ENCODE measurements around the gene AMIGO2.
A peak's percentile ranks its signal among the peaks of the same experiment; 100 is the strongest.

The AMIGO2 gene

GRCh38 chr12:47080725-47081502 lies 1.2 kb upstream of the AMIGO2 start (continued):
- TF ChIP-seq ZNF311 (tag by site-specific recombination; IDR thresholded peaks at IDR 0.05; ENCODE audit: borderline replicate concordance) (no peak), ZNF510 (tag by site-specific recombination; IDR thresholded peaks at IDR 0.05; ENCODE audit: insufficient replicate concordance) (no peak), ZNF366 (tag by site-specific recombination; conservative IDR thresholded peaks at IDR 0.05) (peak; percentile 97), ZNF549 (tag by site-specific recombination; IDR thresholded peaks at IDR 0.05) (no peak), TRIM28 (IDR thresholded peaks at IDR 0.05; ENCODE audit: borderline replicate concordance, low read length) (no peak), ZNF19 (tag by site-specific recombination; IDR thresholded peaks at IDR 0.05; ENCODE audit: low read depth) (no peak), GLIS2 (tag by site-specific recombination; IDR thresholded peaks at IDR 0.05) (no peak), ZNF645 (tag by site-specific recombination; IDR thresholded peaks at IDR 0.05) (no peak), ZNF585B (tag by site-specific recombination; IDR thresholded peaks at IDR 0.05) (no peak), ZNF24 (tag by site-specific recombination; IDR thresholded peaks at IDR 0.05) (no peak), ZNF394 (tag by site-specific recombination; IDR thresholded peaks at IDR 0.05; ENCODE audit: borderline replicate concordance) (no peak; the same call in 1 of the 2 replicates), ZNF623 (tag by site-specific recombination; IDR thresholded peaks at IDR 0.05) (no peak), ZNF16 (tag by site-specific recombination; IDR thresholded peaks at IDR 0.05; ENCODE audit: low read depth) (no peak), ZBTB21 (tag by site-specific recombination; IDR thresholded peaks at IDR 0.05) (no peak), ZNF571 (tag by site-specific recombination; IDR thresholded peaks at IDR 0.05) (no peak), ATF2 (tag by site-specific recombination; IDR thresholded peaks at IDR 0.05; ENCODE audit: low read depth) (no peak), ZNF76 (tag by site-specific recombination; IDR thresholded peaks at IDR 0.05; ENCODE audit: borderline replicate concordance, low read depth) (peak; percentile 13; the same call in 1 of the 2 replicates), ZNF354C (tag by site-specific recombination; IDR thresholded peaks at IDR 0.05; ENCODE audit: borderline replicate concordance, low read depth) (no peak), ZBTB11 (tag by site-specific recombination; conservative IDR thresholded peaks at IDR 0.05; ENCODE audit: low read depth) (peak; percentile 73), ZNF433 (tag by site-specific recombination; IDR thresholded peaks at IDR 0.05; ENCODE audit: low read depth) (no peak), KLF1 (tag by site-specific recombination; IDR thresholded peaks at IDR 0.05) (no peak), ZNF629 (tag by site-specific recombination; IDR thresholded peaks at IDR 0.05) (no peak), ZNF157 (tag by site-specific recombination; IDR thresholded peaks at IDR 0.05) (no peak), ZNF335 (tag by site-specific recombination; conservative IDR thresholded peaks at IDR 0.05) (peak; percentile 61; the same call in 1 of the 2 replicates), ZNF692 (tag by site-specific recombination; IDR thresholded peaks at IDR 0.05) (peak; percentile 43; the same call in 1 of the 2 replicates), GLI2 (tag by site-specific recombination; IDR thresholded peaks at IDR 0.05; ENCODE audit: borderline replicate concordance, low read depth) (no peak), ZNF580 (tag by site-specific recombination; IDR thresholded peaks at IDR 0.05) (no peak), ZNF280C (tag by site-specific recombination; IDR thresholded peaks at IDR 0.05) (no peak), ZNF10 (tag by site-specific recombination; IDR thresholded peaks at IDR 0.05) (no peak), WT1 (tag by site-specific recombination; IDR thresholded peaks at IDR 0.05) (peak; percentile 22; the same call in 1 of the 2 replicates)

Data from HEK293 (cell line).